ENCODE measurements around the gene CCDC3.

CCDC3 gene

GRCh38 chr10:12958546-12959110, 42.9 kb downstream of the CCDC3 start:
- DNase-seq (ENCODE audit: low read depth): no peak
- TF ChIP-seq CTCF (IDR thresholded peaks at IDR 0.05; ENCODE audit: low read length, missing control alignments): no peak
- H3K4me3 ChIP-seq (replicated peaks; ENCODE audit: low read depth, low read length): no peak overlapping the region

GRCh38 chr10:12957081-12957480, 44.4 kb downstream of the CCDC3 start:
- no peak for DNase-seq (ENCODE audit: low read depth)
- no peak overlapping the region for H3K4me3 ChIP-seq (replicated peaks; ENCODE audit: low read depth, low read length)
- TF ChIP-seq CTCF (IDR thresholded peaks at IDR 0.05; ENCODE audit: low read length, missing control alignments): no peak

GRCh38 chr10:12954866-12955265, 46.6 kb downstream of the CCDC3 start:
- DNase-seq (ENCODE audit: low read depth): peak; percentile 8
- no peak overlapping the region for H3K4me3 ChIP-seq (replicated peaks; ENCODE audit: low read depth, low read length)
- TF ChIP-seq CTCF (IDR thresholded peaks at IDR 0.05; ENCODE audit: low read length, missing control alignments): no peak

GRCh38 chr10:12950583-12951128, 50.9 kb downstream of the CCDC3 start:
- no peak for DNase-seq (ENCODE audit: low read depth)
- no peak for TF ChIP-seq CTCF (IDR thresholded peaks at IDR 0.05; ENCODE audit: low read length, missing control alignments)
- no peak overlapping the region for H3K4me3 ChIP-seq (replicated peaks; ENCODE audit: low read depth, low read length)

GRCh38 chr10:12949248-12949647, 52.3 kb downstream of the CCDC3 start:
- no peak for TF ChIP-seq CTCF (IDR thresholded peaks at IDR 0.05; ENCODE audit: low read length, missing control alignments)
- DNase-seq (ENCODE audit: low read depth): no peak
- H3K4me3 ChIP-seq (replicated peaks; ENCODE audit: low read depth, low read length): no peak overlapping the region

- TF ChIP-seq CTCF (IDR thresholded peaks at IDR 0.05; ENCODE audit: low read length, missing control alignments): no peak
- H3K4me3 ChIP-seq (replicated peaks; ENCODE audit: low read depth, low read length): no peak overlapping the region
- no peak for DNase-seq (ENCODE audit: low read depth)
These were observed 53.8 kb downstream of the CCDC3 start for GRCh38 chr10:12947741-12948140.

GRCh38 chr10:12946372-12946771, 55.1 kb downstream of the CCDC3 start:
- TF ChIP-seq CTCF (IDR thresholded peaks at IDR 0.05; ENCODE audit: low read length, missing control alignments): no peak
- DNase-seq (ENCODE audit: low read depth): no peak
- no peak overlapping the region for H3K4me3 ChIP-seq (replicated peaks; ENCODE audit: low read depth, low read length)

Data from fibroblast of pulmonary artery (primary cell).